ENCODE measurements around the gene EML1.

EML1 gene

DNA sequence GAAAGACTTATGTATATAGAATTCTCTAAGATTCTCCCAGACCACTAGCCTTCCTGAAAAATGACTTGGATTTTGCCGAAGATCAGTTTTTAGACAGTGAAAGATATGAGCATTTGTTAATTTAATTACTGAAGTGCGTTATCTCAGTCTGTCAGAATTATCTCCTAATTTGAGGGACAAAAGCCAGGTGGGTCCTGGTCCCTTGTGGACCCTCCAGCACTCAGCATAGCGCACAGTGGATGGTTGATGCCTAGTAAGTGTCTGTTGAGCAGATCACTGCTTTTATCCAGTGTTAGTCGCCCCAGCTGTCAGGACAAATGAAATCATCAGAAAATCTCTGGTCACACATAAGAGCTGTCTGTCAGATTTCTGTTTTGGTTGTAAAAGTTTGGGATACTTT lies 80.4 kb downstream of the EML1 start:
- DNase-seq (ENCODE audit: low read depth), result no peak
- TF ChIP-seq MYC (IDR thresholded peaks at IDR 0.05; ENCODE audit: low read depth, low read length), result no peak
- H3K4me3 ChIP-seq (ENCODE audit: low read depth, low read length), result no peak overlapping the region

DNA sequence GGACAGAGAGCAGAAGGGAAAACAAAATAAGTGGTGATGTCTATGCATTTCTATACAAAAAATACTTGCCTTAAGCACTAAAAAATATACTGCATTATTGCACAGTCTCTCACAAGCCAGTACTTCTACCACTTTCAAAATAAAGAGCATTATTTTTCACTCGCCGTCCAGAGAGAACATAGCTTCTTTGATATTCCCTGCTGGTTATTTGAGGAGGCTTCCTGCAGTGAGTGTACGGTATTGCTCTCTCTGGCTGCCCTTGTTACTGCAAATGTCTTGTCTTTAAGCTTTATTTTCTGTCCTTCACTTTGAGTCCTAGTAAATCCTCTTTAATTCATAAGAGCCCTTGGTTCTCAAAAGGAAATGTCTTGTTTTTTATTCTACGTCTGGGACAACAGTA lies 81.1 kb downstream of the EML1 start:
- no peak overlapping the region for H3K4me3 ChIP-seq (ENCODE audit: low read depth, low read length)
- DNase-seq (ENCODE audit: low read depth), result no peak
- TF ChIP-seq POLR2A (IDR thresholded peaks at IDR 0.05; ENCODE audit: extremely low read depth, insufficient read length) (no peak), MYC (IDR thresholded peaks at IDR 0.05; ENCODE audit: low read depth, low read length) (no peak)
- TF ChIP-seq, protein P1, sequence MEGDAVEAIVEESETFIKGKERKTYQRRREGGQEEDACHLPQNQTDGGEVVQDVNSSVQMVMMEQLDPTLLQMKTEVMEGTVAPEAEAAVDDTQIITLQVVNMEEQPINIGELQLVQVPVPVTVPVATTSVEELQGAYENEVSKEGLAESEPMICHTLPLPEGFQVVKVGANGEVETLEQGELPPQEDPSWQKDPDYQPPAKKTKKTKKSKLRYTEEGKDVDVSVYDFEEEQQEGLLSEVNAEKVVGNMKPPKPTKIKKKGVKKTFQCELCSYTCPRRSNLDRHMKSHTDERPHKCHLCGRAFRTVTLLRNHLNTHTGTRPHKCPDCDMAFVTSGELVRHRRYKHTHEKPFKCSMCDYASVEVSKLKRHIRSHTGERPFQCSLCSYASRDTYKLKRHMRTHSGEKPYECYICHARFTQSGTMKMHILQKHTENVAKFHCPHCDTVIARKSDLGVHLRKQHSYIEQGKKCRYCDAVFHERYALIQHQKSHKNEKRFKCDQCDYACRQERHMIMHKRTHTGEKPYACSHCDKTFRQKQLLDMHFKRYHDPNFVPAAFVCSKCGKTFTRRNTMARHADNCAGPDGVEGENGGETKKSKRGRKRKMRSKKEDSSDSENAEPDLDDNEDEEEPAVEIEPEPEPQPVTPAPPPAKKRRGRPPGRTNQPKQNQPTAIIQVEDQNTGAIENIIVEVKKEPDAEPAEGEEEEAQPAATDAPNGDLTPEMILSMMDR (IDR thresholded peaks at IDR 0.05; ENCODE audit: low read depth, low read length), result no peak
- TF ChIP-seq, protein P2, sequence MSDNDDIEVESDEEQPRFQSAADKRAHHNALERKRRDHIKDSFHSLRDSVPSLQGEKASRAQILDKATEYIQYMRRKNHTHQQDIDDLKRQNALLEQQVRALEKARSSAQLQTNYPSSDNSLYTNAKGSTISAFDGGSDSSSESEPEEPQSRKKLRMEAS (IDR thresholded peaks at IDR 0.05; ENCODE audit: low read depth, low read length), result no peak

DNA sequence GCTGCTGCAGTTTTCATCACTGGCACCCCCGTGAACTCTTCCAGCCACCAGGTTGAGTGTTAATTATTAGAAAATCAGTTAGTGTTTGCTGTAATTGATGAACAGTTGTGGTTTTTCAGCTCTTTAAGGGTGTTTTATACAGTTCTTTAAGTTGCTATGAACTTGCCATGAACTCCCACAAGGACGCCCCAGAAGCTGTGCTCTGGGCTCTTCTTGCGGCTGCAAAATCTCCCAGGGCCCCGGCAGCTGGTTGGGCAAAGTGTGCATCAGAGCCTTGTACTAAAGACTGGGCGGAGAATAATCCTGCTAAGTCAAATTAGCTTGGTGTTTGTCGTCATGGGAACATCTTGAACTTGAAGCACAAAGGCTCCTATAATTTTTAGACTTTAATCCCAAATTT lies 82.2 kb downstream of the EML1 start:
- H3K4me3 ChIP-seq (ENCODE audit: low read depth, low read length), result no peak overlapping the region
- no peak for DNase-seq (ENCODE audit: low read depth)
- TF ChIP-seq MYC (IDR thresholded peaks at IDR 0.05; ENCODE audit: low read depth, low read length) (no peak), POLR2A (IDR thresholded peaks at IDR 0.05; ENCODE audit: extremely low read depth, insufficient read length) (no peak)
- TF ChIP-seq, protein P2 (IDR thresholded peaks at IDR 0.05; ENCODE audit: low read depth, low read length), result no peak
- TF ChIP-seq, protein P1 (IDR thresholded peaks at IDR 0.05; ENCODE audit: low read depth, low read length), result no peak

DNA sequence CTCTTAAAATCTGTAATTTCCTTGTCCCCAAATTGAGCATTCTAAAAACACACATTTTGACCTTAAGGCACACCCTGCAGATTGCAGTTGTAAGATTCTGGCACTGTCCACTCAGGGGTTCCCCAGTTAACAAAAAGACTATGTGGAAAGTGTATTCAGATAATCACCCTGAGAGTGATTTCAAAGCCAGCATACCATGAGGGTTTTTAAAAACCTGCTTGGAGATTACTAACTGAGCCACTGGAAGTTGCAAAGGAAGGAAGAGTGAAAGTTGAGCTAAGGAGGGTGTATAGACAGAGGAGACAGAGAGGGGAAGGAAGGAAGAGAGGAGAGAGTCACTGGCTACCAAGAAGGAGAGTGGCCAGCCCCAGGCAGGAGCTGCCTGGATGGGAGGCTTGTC lies 82.6 kb downstream of the EML1 start:
- no peak for TF ChIP-seq MYC (IDR thresholded peaks at IDR 0.05; ENCODE audit: low read depth, low read length)
- H3K4me3 ChIP-seq (ENCODE audit: low read depth, low read length), result no peak overlapping the region
- DNase-seq (ENCODE audit: low read depth), result no peak

DNA sequence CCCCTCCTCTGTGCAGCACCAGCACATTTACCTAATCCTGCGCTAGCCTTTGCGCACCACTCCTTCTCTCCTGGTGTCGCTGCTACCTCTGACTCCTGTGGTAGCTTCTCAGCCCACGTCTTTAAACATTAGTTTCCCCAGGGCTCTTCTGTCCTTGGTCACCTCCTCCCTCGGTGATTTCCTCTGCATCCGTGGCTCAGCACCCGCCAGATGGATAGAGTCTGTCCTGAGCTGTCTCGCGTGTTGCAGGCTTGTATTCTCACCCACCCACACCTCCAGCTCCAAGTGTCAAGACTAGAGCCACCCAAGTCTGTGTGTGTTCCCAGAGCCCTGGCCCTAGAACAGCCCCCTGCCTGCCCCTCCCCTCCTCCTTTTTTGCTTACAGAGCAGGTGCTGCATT lies 83.2 kb downstream of the EML1 start:
- TF ChIP-seq, protein P1 (IDR thresholded peaks at IDR 0.05; ENCODE audit: low read depth, low read length), result no peak
- no peak for DNase-seq (ENCODE audit: low read depth)
- H3K4me3 ChIP-seq (ENCODE audit: low read depth, low read length), result no peak overlapping the region

DNA sequence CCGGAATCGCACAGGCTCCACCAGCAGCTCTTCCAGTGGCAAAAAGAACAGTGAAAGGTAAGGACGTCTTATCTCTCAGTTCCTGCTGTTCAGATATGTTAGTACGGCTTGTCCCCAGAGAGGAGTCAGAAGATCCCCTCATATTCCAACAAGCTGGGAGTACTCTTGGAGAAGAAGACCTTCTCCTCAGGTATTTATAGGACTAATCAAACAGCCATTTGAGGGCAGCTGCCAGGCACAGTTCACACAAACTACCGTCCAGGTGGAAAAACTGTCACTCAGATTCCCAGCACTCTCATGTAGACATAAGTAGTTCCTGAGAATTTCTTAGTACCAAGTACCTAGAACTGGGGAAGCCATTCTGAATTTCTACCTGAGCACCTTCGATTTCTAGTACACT lies 85.3 kb downstream of the EML1 start:
- TF ChIP-seq MYC (IDR thresholded peaks at IDR 0.05; ENCODE audit: low read depth, low read length) (no peak), POLR2A (IDR thresholded peaks at IDR 0.05; ENCODE audit: extremely low read depth, insufficient read length) (no peak)
- TF ChIP-seq, protein P1 (IDR thresholded peaks at IDR 0.05; ENCODE audit: low read depth, low read length), result no peak
- TF ChIP-seq, protein P2 (IDR thresholded peaks at IDR 0.05; ENCODE audit: low read depth, low read length), result no peak
- no peak for DNase-seq (ENCODE audit: low read depth)
- H3K4me3 ChIP-seq (ENCODE audit: low read depth, low read length), result no peak overlapping the region

DNA sequence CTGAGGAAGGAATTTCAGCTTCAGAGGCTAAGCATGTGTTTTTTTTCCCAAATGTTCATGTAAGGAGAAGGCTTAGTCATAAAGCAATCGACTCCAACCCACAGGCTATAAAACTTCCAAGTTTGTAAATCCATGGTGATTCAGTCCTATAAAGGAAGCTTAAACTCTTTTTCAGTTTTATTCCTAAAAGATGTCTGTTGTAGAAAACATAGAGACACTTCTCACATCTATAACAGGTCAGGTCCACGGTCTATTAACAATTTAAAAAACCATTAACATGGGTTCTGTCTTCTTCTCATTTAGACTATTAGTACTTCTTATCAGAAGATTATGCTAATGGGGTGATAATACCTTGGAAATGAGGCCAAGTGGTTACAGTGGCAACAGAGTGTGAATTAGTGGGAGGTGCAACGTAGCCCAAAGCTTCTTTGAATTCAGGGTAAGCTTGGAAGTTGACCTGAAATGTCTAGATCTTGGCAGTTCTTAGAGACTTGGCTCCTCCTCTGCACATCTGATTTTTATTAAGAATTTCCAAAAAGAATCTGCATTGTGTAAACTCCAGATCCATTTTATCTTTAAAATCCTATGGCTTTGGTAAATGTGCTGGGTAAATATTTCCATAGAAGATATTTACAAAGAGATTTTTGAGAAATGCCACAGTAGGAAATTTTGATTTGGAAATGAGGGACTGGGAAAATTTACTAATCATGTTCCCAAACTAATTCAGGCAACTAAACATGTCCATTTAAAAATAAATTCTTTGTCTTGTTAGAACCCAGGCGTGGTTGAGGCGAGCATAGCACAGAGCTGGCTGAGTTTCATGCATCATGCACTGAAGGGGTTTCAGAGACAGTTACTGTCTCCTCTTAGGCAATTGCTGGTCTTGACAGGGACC lies 86.4 kb downstream of the EML1 start:
- DNase-seq (ENCODE audit: low read depth), result no peak
- H3K4me3 ChIP-seq (ENCODE audit: low read depth, low read length), result no peak overlapping the region
- TF ChIP-seq, protein P2 (IDR thresholded peaks at IDR 0.05; ENCODE audit: low read depth, low read length), result no peak
- TF ChIP-seq POLR2A (IDR thresholded peaks at IDR 0.05; ENCODE audit: extremely low read depth, insufficient read length) (no peak), MYC (IDR thresholded peaks at IDR 0.05; ENCODE audit: low read depth, low read length) (no peak)
- TF ChIP-seq, protein P1 (IDR thresholded peaks at IDR 0.05; ENCODE audit: low read depth, low read length), result no peak

All from NB4 (cell line).